Measurements from ENCODE around the gene BGN.

Gene BGN

GRCh38 chrX:153507484-153508178, 12.9 kb downstream of the BGN start:
- peak; percentile 79 to 81 for DNase-seq

GRCh38 chrX:153509592-153509991, 14.8 kb downstream of the BGN start:
- DNase-seq: no peak

- DNase-seq: no peak
Observed at GRCh38 chrX:153510383-153510782, 15.6 kb downstream of the BGN start.

- DNase-seq: no peak
Observed at GRCh38 chrX:153511784-153512500, 17.2 kb downstream of the BGN start.

GRCh38 chrX:153512501-153512893, 17.7 kb downstream of the BGN start:
- no peak for DNase-seq

GRCh38 chrX:153513265-153513664, 18.5 kb downstream of the BGN start:
- DNase-seq: no peak

GRCh38 chrX:153514259-153514658, 19.5 kb downstream of the BGN start:
- DNase-seq: no peak

GRCh38 chrX:153515435-153515834, 20.7 kb downstream of the BGN start:
- DNase-seq: no peak

- no peak for DNase-seq
Observed at GRCh38 chrX:153516073-153516472, 21.3 kb downstream of the BGN start.

GRCh38 chrX:153517423-153517822, 22.6 kb downstream of the BGN start, which contains the start of gene ATP2B3:
TSS of gene ATP2B3 (plus strand) at chrX:153517642. CDS start at chrX:153536248, 18,606 bp downstream.
- no peak for DNase-seq

- no peak for DNase-seq
Observed at GRCh38 chrX:153517946-153518834, 23.4 kb downstream of the BGN start.

GRCh38 chrX:153519569-153520286, 24.9 kb downstream of the BGN start:
- DNase-seq: no peak

- no peak for DNase-seq
Observed at GRCh38 chrX:153520287-153520917, 25.6 kb downstream of the BGN start.

GRCh38 chrX:153521034-153521433, 26.3 kb downstream of the BGN start:
- no peak for DNase-seq

GRCh38 chrX:153522259-153522658, 27.5 kb downstream of the BGN start:
- DNase-seq: no peak

GRCh38 chrX:153523269-153523668, 28.5 kb downstream of the BGN start:
- no peak for DNase-seq

GRCh38 chrX:153524234-153524633, 29.5 kb downstream of the BGN start:
- no peak for DNase-seq

GRCh38 chrX:153525451-153525850, 30.7 kb downstream of the BGN start:
- no peak for DNase-seq

GRCh38 chrX:153526042-153526441, 31.3 kb downstream of the BGN start:
- no peak for DNase-seq

- DNase-seq: no peak
Observed at GRCh38 chrX:153526801-153527200, 32.0 kb downstream of the BGN start.

- DNase-seq: no peak
Observed at GRCh38 chrX:153527208-153527607, 32.4 kb downstream of the BGN start.

GRCh38 chrX:153530411-153531129, 35.8 kb downstream of the BGN start:
- no peak for DNase-seq
